GM18505 (cell line): Measurements from ENCODE around the gene FGF9.

ENCODE experiments used
- ATAC-seq: cut with Tn5 transposase; IDR thresholded peaks from one replicate; pipeline ENCODE4 v1.9.1; 2021; ENCODE audit not compliant: unreplicated experiment
- POLR2A ChIP-seq: IDR thresholded peaks from 4 replicates; pipeline ENCODE4 v1.6.1; 2011; ENCODE audit warnings: borderline replicate concordance; ENCODE audit not compliant: insufficient read depth, insufficient read length; ENCODE audit errors: extremely low read depth

Gene FGF9

DNA sequence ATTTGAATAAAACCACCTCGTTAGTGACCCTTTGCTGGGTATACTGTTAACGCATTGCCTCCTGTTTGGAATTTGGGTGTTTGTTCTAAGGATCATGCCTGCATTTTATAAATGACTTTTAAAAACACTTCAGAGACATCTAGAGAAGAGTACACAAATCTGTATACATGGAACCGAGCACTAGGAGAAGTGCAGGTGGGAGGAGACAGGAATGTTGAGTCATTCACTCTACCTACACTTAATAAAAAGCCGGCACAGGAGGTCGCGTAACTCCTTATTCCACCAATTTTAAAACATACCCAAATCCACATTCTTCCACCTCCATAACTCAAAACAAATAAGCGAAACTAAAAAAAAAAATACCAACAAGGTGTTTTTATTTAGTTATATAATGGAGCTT, 48.6 kb downstream of the FGF9 start:
- no peak for TF ChIP-seq POLR2A
- no peak for ATAC-seq

DNA sequence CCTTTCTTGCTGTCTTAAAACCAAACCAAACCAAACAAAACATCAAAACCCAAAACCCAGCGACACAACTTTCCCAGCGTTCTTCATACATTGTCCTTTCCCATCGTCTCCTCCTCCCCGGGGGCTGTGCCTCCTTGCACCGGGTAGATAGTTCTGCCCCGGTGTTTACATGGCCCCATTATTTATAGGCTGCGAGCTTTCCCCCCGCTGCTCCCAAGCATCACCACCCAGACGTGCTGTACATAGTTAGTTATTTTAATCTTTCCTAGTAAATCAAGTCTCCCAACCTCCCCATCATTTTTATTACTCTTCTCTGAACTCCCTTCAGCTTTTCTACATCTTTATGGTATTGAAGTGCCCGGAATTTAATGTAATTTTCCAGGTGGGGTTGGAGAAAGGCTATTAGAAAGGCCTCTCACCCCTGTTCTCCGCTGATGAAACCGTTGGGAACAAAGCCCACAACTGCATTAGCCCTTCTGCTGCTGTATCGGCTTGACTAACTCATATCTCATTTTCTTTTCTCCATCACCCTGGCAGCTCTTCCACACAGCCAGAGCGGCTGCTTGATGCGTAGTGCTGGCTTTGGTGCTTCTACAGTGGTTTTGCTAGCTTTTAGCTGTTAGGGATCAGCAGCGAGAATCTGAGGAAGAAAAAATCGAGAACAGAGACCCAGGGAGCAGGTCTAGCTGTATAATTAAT, 53.1 kb downstream of the FGF9 start:
- no peak for TF ChIP-seq POLR2A
- ATAC-seq = no peak

DNA sequence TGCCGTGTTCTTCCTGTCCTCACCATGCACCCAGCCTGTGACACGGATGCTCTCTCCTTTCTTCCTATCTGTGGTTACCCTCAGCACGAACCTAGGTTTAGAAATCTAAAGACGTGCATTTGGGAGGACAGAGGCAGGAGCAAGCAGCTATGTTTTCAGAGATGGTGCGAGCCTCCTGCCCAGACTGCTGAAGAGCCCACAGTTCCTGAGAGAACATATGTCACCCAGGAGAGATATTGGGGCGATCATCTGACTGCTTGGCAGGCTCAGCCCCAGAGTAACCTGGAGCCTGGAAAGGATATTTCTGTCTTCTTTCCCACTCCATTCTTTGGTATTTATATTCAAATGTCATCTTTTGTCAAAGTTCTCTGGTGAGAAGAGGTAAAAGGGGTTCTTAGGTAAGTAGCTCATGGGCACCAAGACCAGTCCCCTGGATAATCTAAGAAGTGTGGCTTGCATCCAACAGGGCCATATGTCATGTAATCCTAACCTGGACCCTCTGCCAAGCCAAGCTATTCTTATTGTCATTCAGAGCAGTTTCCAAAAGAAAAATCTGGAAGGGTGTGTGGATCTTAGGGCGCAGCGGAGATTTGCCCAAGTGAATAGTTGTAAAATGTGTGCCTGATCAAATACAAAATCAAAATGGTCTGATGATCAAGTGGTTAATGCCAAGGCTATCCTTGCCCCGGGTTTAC, 59.5 kb downstream of the FGF9 start:
- no peak for TF ChIP-seq POLR2A
- no peak for ATAC-seq

DNA sequence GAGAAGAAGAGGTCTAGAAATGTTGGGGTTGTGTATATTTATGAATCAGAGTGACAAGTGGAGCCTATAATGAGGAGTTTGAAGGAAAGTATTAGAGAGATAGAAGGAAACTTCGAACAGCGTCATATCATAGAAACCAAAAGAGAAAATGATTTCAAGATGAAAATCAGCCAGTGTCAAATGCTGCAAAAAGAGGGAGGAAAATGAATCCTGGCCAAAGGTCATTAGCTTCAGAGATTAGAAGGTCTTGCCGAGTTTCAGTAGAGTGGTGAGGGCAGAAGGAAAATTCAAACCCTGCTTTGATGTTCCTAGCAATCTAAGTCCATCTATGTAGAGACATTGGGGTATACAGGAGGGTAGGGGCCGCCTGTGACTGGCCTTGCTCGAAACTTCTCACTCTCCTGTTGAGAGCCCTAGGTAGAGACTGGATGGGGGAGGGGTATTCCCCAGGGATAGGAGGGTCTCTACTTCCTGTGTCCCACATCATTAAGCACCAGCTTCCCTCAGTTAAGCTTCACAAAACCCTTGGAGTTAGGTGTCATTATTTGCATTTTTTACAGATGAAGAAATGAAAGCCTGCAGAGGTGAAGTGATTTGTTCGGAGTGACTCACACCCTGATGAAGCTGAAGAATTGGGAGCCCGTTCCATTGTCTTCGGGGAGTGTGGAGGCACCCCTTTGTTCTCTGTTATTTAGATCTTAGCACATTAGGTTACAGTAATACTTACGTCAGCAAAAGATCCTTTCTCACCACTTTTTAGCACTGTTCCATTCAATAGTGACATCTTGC, 62.8 kb downstream of the FGF9 start:
- no peak for TF ChIP-seq POLR2A
- no peak for ATAC-seq

DNA sequence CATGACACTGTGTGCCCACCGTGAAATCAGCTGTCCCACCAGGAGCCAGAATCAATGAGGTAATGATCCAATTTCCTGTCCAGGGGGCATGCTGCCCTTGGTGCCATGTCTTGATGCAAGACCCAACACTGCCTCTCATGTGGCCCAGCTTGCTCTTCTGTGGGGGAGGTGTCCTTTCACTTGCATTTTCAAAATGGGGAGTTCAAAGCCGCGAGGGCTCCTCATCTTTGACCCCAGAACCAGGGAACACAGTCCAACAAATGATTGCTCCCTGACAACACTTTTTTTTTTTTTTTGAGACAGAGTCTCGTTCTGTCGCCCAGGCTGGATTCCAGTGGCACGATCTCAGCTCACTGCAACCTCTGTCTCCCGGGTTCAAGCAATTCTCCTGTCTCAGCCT, 64.1 kb downstream of the FGF9 start:
- TF ChIP-seq POLR2A = no peak
- ATAC-seq = no peak

DNA sequence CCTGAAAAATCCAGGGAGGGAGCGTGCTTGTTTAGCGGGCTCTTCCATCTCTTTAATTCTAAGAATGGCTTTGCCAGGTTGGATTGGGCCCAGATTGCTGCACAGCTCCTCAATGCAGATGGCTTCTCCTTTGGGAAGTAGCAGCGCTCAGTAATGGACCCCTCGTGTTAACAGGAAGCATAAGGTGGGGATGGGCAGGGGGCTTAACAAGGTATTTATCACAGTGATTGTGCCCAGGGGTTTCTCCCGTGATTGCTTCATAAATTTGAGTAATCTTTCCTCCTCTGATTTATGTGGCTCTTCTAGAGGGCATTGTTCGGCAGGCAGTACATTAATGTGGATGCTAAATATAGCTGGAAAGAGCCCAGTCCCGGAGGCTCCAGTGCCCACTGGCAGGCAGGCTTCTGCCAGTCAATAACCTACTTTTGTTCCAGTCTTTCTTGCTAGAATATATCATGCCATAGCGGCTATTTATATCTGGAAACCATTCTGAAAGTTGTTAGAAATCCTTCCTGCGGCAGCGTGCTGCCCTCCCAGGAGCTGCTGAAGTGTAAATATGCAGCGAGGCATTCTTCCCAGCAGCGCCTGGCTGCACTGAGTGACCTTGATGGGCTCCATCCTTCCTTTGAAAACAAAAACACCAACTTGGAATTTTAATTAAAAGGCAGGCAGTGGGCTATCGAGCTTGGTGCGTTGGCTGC, 65.0 kb downstream of the FGF9 start:
- no peak for TF ChIP-seq POLR2A
- no peak for ATAC-seq

DNA sequence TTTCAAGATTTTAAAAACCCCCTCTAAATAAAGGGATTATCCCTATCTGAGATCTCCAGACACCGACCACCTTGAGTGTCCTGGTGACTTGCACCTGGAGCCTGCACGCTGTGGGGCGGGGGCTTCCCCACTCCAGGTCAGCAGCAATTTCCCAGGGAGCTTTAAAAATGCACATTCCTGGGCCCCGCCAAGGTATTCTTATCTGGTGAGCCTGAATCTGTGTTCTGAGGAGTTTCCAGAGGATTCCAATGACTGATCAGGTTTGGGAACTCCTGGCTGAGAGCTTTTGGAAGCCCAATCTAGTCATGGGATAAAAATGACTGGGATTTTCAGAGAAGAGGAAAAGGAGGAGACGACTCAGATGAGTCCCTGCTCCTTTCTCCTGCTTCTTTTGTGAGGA, 66.1 kb downstream of the FGF9 start:
- TF ChIP-seq POLR2A = no peak
- no peak for ATAC-seq

DNA sequence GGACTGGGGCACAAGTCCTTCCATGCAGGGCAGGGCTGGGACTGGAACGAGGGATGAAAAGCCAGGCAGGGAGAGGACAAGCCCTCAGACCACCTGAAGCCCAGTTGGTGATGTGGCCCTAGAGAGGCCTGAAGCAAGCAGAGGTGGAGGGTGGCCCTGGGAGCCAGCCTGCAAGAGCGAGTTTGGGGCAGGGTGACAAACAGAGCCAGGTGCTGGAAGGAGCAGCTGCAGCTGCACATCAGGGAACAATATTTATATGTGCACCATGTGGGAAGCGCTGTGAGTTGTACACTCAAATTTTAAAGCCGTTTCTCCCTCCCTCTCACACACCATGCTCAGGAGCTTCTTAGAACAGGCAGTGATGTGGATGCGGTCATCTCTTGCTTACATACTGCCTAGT, 67.8 kb downstream of the FGF9 start:
- TF ChIP-seq POLR2A = no peak
- ATAC-seq = no peak

DNA sequence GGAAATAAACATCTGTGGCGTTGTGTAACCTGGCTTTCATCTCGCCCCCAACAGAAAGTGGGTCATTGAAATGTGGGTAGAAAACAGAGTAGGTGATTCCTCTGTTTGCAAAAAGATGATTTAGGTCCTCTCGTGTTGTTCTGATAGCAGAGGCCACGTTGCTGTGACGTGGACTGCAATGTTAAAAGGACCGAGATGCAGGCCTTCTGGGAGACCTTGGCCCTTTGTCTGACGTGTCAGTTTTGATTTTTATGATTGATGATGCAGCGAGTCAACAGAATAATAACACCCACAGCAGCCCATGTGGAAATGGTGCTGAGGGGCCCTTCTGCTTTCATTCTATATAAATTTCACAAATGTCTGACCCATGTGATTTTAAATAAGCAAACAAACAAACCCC, 68.9 kb downstream of the FGF9 start:
- ATAC-seq = no peak
- no peak for TF ChIP-seq POLR2A

DNA sequence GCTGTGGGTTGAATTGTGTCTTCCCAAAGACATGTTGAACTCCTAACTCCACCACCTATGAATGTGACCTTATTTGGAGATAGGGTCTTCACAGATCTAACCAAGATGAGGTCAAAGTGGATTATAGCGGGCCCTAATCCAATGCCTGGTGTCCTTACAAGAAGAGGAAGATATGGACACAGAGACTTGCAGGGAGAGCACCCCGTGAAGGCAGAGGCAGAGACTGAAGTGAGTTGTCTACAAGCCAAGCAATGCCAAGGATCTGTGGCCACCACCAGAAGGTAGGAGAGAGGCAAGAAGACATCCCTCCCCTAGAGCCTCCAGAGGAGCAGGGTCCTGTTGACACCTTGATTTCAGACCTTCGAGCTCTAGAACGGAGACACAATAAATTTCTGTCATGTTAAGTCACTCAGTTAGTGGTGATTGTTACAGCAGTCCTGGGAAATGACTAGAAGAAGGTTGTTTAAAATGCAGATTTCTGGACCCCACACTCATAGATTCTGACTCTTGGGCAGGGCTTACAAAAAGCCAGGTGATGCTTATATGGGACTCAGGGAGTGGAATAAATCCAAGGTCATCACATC, 70.6 kb downstream of the FGF9 start:
- no peak for TF ChIP-seq POLR2A

DNA sequence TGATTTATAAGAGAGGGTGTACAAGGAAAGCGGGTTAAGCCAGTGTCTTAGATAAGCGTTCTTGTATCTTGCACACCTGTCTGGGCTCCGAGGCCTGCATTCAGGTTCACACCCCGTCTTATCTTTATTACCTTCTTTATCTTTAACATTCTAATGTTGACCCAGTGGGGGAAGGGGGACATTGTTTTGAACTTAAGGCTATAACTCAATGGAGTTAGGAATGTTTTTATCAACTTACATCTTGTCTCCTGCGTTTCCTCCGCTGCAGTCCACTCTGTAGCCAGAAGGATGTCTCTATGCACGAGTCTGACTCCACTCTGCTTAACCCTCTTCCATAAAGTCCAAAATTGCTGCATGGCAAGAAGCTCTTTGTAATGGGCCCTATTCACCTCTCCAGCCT, 71.2 kb downstream of the FGF9 start:
- no peak for TF ChIP-seq POLR2A
- ATAC-seq = no peak

More for the DNA sequence above, 70.6 kb downstream of the FGF9 start:
- ATAC-seq = no peak

DNA sequence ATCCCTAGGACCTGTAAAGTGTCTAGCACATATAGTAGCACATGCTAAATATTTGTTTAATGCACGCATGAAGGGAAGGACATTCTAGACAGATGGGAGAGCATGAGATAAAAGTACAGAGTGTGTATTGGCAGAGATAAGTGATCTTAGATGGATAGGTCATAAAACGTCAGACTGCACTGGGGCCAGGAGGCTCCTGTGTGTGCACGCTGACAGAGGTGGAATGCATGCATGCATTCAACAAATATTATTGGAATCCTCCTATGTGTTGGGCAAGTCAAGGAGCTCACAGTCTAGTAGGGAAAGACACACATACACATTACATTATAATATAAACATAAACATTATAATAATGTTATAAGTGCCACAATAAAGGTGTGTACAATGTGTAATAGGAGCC, 73.3 kb downstream of the FGF9 start:
- no peak for ATAC-seq

DNA sequence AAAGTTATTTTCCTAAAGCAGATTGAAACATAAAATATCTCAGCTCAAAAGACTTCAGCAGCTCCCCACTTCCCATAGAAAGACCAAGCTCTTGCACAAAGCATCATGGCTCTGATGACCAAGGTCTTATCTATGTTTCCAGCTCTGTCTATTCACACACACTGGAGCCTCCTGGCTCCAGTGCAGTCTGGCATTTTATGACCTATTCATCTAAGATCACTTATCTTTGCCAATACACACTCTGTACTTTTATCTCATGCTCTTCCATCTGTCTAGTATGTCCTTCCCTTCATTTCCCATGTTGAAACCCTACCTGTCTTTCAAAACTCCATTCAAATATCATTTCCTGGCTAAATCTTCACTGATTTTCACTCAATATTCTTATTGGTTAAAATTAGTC, 74.4 kb downstream of the FGF9 start:
- ATAC-seq = no peak
- no peak for TF ChIP-seq POLR2A

More for the DNA sequence above, 73.3 kb downstream of the FGF9 start:
- no peak for TF ChIP-seq POLR2A
